Activated CD8-positive, alpha-beta T cell treated with anti-CD3 and anti-CD28 coated beads, Interleukin-2, amount 10 ng/mL, durations not matched to agents 7 days and 5 days (primary cell): ENCODE results near the gene DEFB124. TPM values are rescaled to one million over a fixed set of nuclear protein-coding genes. Genes with fewer than 3 reads are reported as not detected.
"Not testable (repeated sequence)": the region's sequence is repeated elsewhere in the genome, so short reads cannot be mapped to it uniquely, and the experiment has no call there.

Source experiments
- ATAC-seq: fragments of 150-1000 bp; cut with Tn5 transposase; one replicate; pipeline ENCODE4 v1.10.0; 2021; ENCODE audit warnings: moderate library complexity
- CTCF ChIA-PET: fragments of 350-600 bp; sonication (Branson Sonifier 250); formaldehyde crosslinking; loops from one replicate; lab custom pipeline; 2021; ENCODE audit warnings: antibody characterized with exemption; lab: Charles Lee
- POLR2A ChIA-PET: fragments of 350-600 bp; sonication (Branson Sonifier 250); formaldehyde crosslinking; loops from one replicate; lab custom pipeline; 2021; ENCODE audit warnings: antibody characterized with exemption; lab: Charles Lee
- DNase-seq: peaks from one replicate; pipeline ENCODE4 v3.0.0-alpha.2; 2020
- H3K27ac Mint-ChIP-seq: one replicate; pipeline ENCODE4 v1.8.0; 2021; ENCODE audit warnings: mild to moderate bottlenecking, mixed read lengths
- H3K27me3 Mint-ChIP-seq: one replicate; pipeline ENCODE4 v1.8.0; 2021; ENCODE audit warnings: low read depth, mixed read lengths
- H3K36me3 Mint-ChIP-seq: one replicate; pipeline ENCODE4 v1.8.0; 2021; ENCODE audit warnings: low read depth, mixed read lengths
- H3K4me1 Mint-ChIP-seq: one replicate; pipeline ENCODE4 v1.8.0; 2021; ENCODE audit warnings: low read depth, mixed read lengths
- H3K4me3 Mint-ChIP-seq: one replicate; pipeline ENCODE4 v1.8.0; 2021; ENCODE audit warnings: mild to moderate bottlenecking, mixed read lengths
- H3K9me3 Mint-ChIP-seq: one replicate; pipeline ENCODE4 v1.8.0; 2022; ENCODE audit warnings: mixed read lengths; ENCODE audit not compliant: insufficient read depth
- total RNA-seq, 2 experiments: library from RNA; stranded (reverse); gene quantifications; one replicate each; pipeline ENCODE4 v1.2.3, GENCODE V29; 2021

The DEFB124 gene
- total RNA-seq, 2 experiments from 2014 or later = not detected

- ATAC-seq (no peak), DNase-seq (no peak)
- H3K27ac Mint-ChIP-seq = no peak overlapping the region
- no peaks in the 10 kb centered on the region for H3K4me1 Mint-ChIP-seq
- H3K4me3 Mint-ChIP-seq = no peak overlapping the region
- peaks cover 2% of the 10 kb centered on the region for H3K27me3 Mint-ChIP-seq
- H3K36me3 Mint-ChIP-seq = no peaks in the 10 kb centered on the region
- H3K9me3 Mint-ChIP-seq = no peaks in the 10 kb centered on the region
- ChIA-PET POLR2A (no interaction called here), CTCF (interaction anchor here (0.6 to 0.9 kb wide), 3 partner anchors 9 to 54 kb away, joined by 3 to 4 read pairs (median 3); no protein-coding TSS in a partner anchor)
Observed at GRCh38 chr20:31449511-31450414, 25.2 kb downstream of the DEFB124 start.

GRCh38 chr20:31446084-31446819 is 28.7 kb downstream of the DEFB124 start:
- Mint-ChIP-seq H3K4me1 (no peaks in the 10 kb centered on the region), H3K4me3 (no peak overlapping the region), H3K27me3 (peaks cover 2% of the 10 kb centered on the region), H3K9me3 (no peaks in the 10 kb centered on the region), H3K27ac (no peak overlapping the region), H3K36me3 (no peaks in the 10 kb centered on the region)
- ChIA-PET POLR2A (no interaction called here), CTCF (no interaction called here)
- ATAC-seq (no peak), DNase-seq (no peak)

- Mint-ChIP-seq H3K36me3 (no peaks in the 10 kb centered on the region), H3K4me1 (no peaks in the 10 kb centered on the region), H3K4me3 (no peak within 1 kb of the TSS), H3K27me3 (no peaks in the 10 kb centered on the region), H3K9me3 (no peaks in the 10 kb centered on the region), H3K27ac (no peak within 1 kb of the TSS)
- ChIA-PET CTCF (interaction anchor here (0.6 to 1.4 kb wide), 3 partner anchors 14 to 28 kb away, joined by 3 to 5 read pairs (median 4); no protein-coding TSS in a partner anchor), POLR2A (no interaction called here)
- DNase-seq (no peak), ATAC-seq (no peak)
Observed at GRCh38 chr20:31440012-31440659, 34.8 kb downstream of the DEFB124 start, which contains the start of gene DEFB123. Gene DEFB123 (plus strand): TSS chr20:31440632. CDS start chr20:31440699, 67 bp downstream.

GRCh38 chr20:31430568-31431115 is 44.3 kb downstream of the DEFB124 start:
- ChIA-PET POLR2A (no interaction called here), CTCF (no interaction called here)
- Mint-ChIP-seq H3K9me3 (no peaks in the 10 kb centered on the region), H3K4me1 (no peaks in the 10 kb centered on the region), H3K27me3 (peaks cover 2% of the 10 kb centered on the region), H3K4me3 (no peak overlapping the region), H3K36me3 (no peaks in the 10 kb centered on the region), H3K27ac (no peak overlapping the region)
- no peak for ATAC-seq
- DNase-seq = no peak

GRCh38 chr20:31427576-31427975 is 47.4 kb downstream of the DEFB124 start:
- DNase-seq, ATAC-seq, H3K27ac Mint-ChIP-seq, H3K36me3 Mint-ChIP-seq, POLR2A ChIA-PET, H3K4me1 Mint-ChIP-seq, H3K27me3 Mint-ChIP-seq, H3K4me3 Mint-ChIP-seq, CTCF ChIA-PET, H3K9me3 Mint-ChIP-seq: not testable (repeated sequence)

GRCh38 chr20:31426891-31427551 is 47.9 kb downstream of the DEFB124 start:
- POLR2A ChIA-PET, H3K27ac Mint-ChIP-seq, H3K36me3 Mint-ChIP-seq, H3K4me1 Mint-ChIP-seq, ATAC-seq, H3K4me3 Mint-ChIP-seq, DNase-seq, H3K9me3 Mint-ChIP-seq, H3K27me3 Mint-ChIP-seq, CTCF ChIA-PET: not testable (repeated sequence)

- no peak for ATAC-seq
- H3K9me3 Mint-ChIP-seq = no peaks in the 10 kb centered on the region
- H3K27ac Mint-ChIP-seq = no peak overlapping the region
- peaks cover 7% of the 10 kb centered on the region for H3K27me3 Mint-ChIP-seq
- no peaks in the 10 kb centered on the region for H3K36me3 Mint-ChIP-seq
- CTCF ChIA-PET = no interaction called here
- POLR2A ChIA-PET = no interaction called here
- no peak overlapping the region for H3K4me3 Mint-ChIP-seq
- no peak for DNase-seq
- no peaks in the 10 kb centered on the region for H3K4me1 Mint-ChIP-seq
Observed at GRCh38 chr20:31425797-31426196, 49.1 kb downstream of the DEFB124 start.

- no peaks in the 10 kb centered on the region for H3K9me3 Mint-ChIP-seq
Observed at GRCh38 chr20:31418307-31418706, 56.6 kb downstream of the DEFB124 start.

GRCh38 chr20:31415653-31416052 is 59.3 kb downstream of the DEFB124 start:
- H3K27me3 Mint-ChIP-seq = no peaks in the 10 kb centered on the region
- no peaks in the 10 kb centered on the region for H3K4me1 Mint-ChIP-seq
- H3K36me3 Mint-ChIP-seq = no peaks in the 10 kb centered on the region
- no peak overlapping the region for H3K4me3 Mint-ChIP-seq
- POLR2A ChIA-PET = no interaction called here
- no peak for ATAC-seq
- DNase-seq = no peak
- no peak overlapping the region for H3K27ac Mint-ChIP-seq
- CTCF ChIA-PET = no interaction called here
- no peaks in the 10 kb centered on the region for H3K9me3 Mint-ChIP-seq

More at GRCh38 chr20:31418307-31418706, 56.6 kb downstream of the DEFB124 start:
- POLR2A ChIA-PET = no interaction called here
- ATAC-seq (no peak), DNase-seq (no peak)
- no peak overlapping the region for H3K4me3 Mint-ChIP-seq
- no peaks in the 10 kb centered on the region for H3K36me3 Mint-ChIP-seq
- H3K27ac Mint-ChIP-seq = no peak overlapping the region
- H3K27me3 Mint-ChIP-seq = peaks cover 4% of the 10 kb centered on the region
- no peaks in the 10 kb centered on the region for H3K4me1 Mint-ChIP-seq
- CTCF ChIA-PET = no interaction called here
